ENCODE measurements around the gene UBALD1. TPM values are rescaled to one million over a fixed set of nuclear protein-coding genes. Genes with fewer than 3 reads are reported as not detected.

The UBALD1 gene
- total RNA-seq, 1 donor from 2014 or later = 19.1 TPM

DNA sequence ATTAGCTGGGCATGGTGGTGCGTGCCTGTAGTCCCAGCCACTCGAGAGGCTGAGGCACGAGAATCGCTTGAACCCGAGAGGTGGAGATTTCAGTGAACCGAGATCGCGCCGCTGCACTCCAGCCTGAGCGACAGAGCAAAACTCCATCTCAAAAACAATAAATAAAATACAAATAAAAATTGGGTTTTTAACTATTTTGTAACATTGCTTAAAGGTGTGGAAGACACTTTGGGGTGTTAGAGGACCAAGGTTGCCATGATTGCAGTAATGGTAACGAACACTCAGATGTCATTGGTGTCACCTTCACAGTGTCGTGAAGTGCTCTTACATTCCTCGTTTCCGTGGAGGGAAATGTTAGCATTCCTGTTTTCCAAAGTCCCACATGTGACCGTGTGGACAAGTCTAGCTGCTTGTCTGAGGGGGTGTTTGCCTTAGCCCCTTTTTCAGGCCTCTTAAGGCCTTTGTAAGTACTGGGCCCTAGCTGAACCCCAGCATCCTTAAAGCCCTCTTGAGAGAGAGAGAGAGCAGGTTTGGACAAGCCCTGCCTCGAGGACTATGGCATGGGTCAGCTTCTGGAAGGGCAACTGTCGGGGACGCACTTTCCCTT is 49.9 kb downstream of the UBALD1 start:
- no peak for ATAC-seq

GRCh38 chr16:4561596-4561995 is 53.1 kb downstream of the UBALD1 start:
- ATAC-seq = no peak
- no peak for DNase-seq (ENCODE audit: low spot score)

More for the DNA sequence above, 49.9 kb downstream of the UBALD1 start:
- no peak for DNase-seq (ENCODE audit: low spot score)

Other genes with a start within 250 kb of the UBALD1 start
- 22.3 TPM for gene VASN, start 243.0 kb downstream of the UBALD1 start, total RNA-seq
- gene CORO7, start 198.3 kb downstream of the UBALD1 start, total RNA-seq = 9.6 TPM
- gene DNAJA3, start 189.0 kb downstream of the UBALD1 start, total RNA-seq = 57.0 TPM
- gene NMRAL1, start 140.3 kb downstream of the UBALD1 start, total RNA-seq = 38.3 TPM
- gene HMOX2, start 138.5 kb downstream of the UBALD1 start, total RNA-seq = 44.9 TPM
- 17.5 TPM for gene CDIP1, start 76.1 kb downstream of the UBALD1 start, total RNA-seq
- gene C16orf96, start 58.5 kb downstream of the UBALD1 start, total RNA-seq = 0.38 TPM
- 59.5 TPM for gene MGRN1, start 9.9 kb upstream of the UBALD1 start, total RNA-seq
- gene NUDT16L1, start 78.7 kb upstream of the UBALD1 start, total RNA-seq = 40.4 TPM
- gene ANKS3, start 119.4 kb upstream of the UBALD1 start, total RNA-seq = 10.6 TPM
- 0.45 TPM for gene DNAAF8, start 119.6 kb upstream of the UBALD1 start, total RNA-seq
- 9.5 TPM for gene ZNF500, start 152.3 kb upstream of the UBALD1 start, total RNA-seq
- gene SEPTIN12, start 173.5 kb upstream of the UBALD1 start, total RNA-seq = not detected
- 0.60 TPM for gene SMIM22, start 180.5 kb upstream of the UBALD1 start, total RNA-seq
- gene ROGDI, start 187.7 kb upstream of the UBALD1 start, total RNA-seq = 21.5 TPM
- gene GLYR1, start 232.4 kb upstream of the UBALD1 start, total RNA-seq = 47.1 TPM
- 18.9 TPM for gene UBN1, start 232.6 kb upstream of the UBALD1 start, total RNA-seq